Left lobe of liver (tissue), 2 donors: ENCODE results near the gene TTC34. TPM values are rescaled to one million over a fixed set of nuclear protein-coding genes. Genes with fewer than 3 reads are reported as not detected.
"Not testable (repeated sequence)": the region's sequence is repeated elsewhere in the genome, so short reads cannot be mapped to it uniquely, and the experiment has no call there.

Experiments used
- ATAC-seq: fragments of 200-7000 bp; cut with Tn5 transposase; one replicate; pipeline ENCODE4 v1.9.1; 2020; ENCODE audit warnings: mild to moderate bottlenecking, moderate library complexity
- DNase-seq: peaks from one replicate; pipeline ENCODE4 v3.0.0-alpha.2; 2020; ENCODE audit warnings: low spot score
- total RNA-seq: library from RNA; stranded (reverse); gene quantifications from one replicate; pipeline ENCODE4 v1.2.1, GENCODE V29; 2021
- donor health status: DM: no; HTN: no; CAD: no; lungs with moderate emphysema.
- donor health status: DM: no; HTN: yes; CAD: no.

The TTC34 gene
- total RNA-seq, 1 donor from 2014 or later, result 0.20 TPM

DNA sequence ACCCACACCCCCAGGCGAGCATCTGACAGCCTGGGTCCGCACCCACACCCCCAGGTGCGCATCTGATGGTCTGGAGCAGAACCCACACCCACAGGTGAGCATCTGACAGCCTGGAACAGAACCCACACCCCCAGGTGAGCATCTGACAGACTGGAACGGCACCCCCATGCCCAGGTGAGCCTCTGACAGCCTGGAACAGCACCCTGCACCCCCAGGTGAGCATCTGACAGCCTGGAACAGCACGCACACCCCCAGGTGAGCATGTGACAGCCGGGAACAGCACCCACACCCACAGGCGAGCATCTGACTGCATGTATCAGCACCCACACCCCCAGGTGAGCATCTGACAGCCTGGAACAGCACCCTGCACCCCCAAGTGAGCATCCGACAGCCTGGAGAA is 115.8 kb downstream of the TTC34 start:
- DNase-seq, ATAC-seq: not testable (repeated sequence)

DNA sequence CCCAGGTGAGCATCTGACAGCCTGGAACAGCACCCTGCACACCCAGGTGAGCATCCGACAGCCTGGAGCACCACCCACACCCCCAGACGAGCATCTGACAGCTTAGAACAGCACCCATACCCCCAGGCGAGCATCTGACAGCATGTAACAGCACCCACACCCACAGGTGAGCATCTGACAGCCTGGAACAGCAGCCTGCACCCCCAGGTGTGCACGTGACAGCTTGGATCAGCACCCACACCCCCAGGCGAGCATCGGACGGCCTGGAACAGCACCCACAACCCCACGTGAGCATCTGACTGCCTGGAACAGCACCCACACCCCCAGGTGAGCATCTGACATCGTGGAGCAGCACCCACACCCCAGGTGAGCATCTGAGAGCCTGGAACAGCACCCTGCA is 116.6 kb downstream of the TTC34 start:
- DNase-seq, ATAC-seq: not testable (repeated sequence)

- ATAC-seq, DNase-seq: not testable (repeated sequence)
Observed at GRCh38 chr1:2684000-2684399, 117.5 kb downstream of the TTC34 start.

DNA sequence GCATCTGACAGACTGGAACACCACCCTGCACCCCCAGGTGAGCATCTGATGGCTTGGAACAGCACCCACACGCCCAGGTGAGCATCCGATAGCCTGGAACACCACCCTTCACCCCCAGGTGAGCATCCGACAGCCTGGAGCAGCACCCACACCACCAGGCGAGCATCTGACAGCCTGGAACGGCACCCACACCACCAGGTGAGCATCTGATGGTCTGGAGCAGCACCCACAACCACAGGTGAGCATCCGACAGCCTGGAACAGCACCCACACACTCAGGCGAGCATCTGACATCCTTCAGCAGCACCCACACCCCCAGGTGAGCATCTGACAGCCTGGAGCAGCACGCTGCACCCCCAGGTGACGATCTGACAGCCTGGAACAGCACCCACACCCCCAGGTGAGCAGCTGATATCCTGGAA is 118.2 kb downstream of the TTC34 start:
- DNase-seq, ATAC-seq: not testable (repeated sequence)

- not testable (repeated sequence) for DNase-seq, ATAC-seq
Observed at GRCh38 chr1:2682879-2683278, 118.6 kb downstream of the TTC34 start.

GRCh38 chr1:2676726-2677125 is 124.8 kb downstream of the TTC34 start:
- not testable (repeated sequence) for DNase-seq, ATAC-seq

DNA sequence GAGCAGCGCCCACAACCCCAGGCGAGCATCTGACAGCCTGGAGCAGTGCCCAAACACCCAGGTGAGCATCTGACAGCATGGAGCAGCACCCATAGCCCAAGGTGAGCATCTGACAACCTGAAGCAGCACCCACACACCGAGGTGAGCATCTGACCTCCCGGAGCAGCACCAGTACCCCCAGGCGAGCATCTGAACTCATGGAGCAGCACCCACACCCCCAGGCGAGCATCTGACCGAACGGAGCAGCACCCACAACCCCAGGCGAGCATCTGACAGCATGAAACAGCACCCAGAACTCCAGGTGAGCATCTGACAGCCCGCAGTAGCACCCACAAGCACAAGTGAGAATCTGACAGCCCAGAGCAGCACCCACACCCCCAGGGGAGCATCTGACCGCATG is 129.8 kb downstream of the TTC34 start:
- not testable (repeated sequence) for ATAC-seq
- peak; percentile 53 for DNase-seq

DNA sequence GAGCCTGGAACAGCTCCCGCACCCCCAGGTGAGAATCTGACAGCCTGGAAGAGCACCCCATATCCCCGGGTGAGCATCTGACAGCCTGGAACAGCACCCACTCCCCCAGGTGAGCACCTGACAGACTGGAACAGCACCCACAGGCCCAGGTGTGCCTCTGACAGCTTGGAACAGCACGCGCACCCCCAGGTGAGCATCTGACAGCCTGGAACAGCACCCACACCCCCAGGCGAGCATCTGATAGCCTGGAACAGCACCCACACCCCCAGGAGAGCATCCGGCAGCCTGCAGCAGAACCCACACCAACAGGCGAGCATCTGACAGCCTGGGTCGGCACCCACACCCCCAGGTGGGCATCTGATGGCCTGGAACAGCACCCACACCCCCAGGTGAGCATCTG is 141.7 kb downstream of the TTC34 start:
- not testable (repeated sequence) for ATAC-seq
- DNase-seq, result peak; percentile 75

GRCh38 chr1:2657909-2658308 is 143.6 kb downstream of the TTC34 start:
- DNase-seq, result peak; percentile 69
- ATAC-seq, result not testable (repeated sequence)

DNA sequence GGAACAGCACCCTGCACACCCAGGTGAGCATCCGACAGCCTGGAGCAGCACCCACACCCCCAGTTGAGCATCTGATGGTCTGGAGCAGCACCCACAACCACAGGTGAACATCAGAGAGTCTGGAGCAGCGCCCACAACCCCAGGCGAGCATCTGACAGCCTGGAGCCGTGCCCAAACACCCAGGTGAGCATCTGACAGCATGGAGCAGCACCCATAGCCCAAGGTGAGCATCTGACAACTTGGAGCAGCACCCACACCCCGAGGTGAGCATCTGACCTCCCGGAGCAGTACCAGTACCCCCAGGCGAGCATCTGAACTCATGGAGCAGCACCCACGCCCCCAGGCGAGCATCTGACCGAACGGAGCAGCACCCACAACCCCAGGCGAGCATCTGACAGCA is 144.4 kb downstream of the TTC34 start:
- DNase-seq, result peak; percentile 81
- not testable (repeated sequence) for ATAC-seq

GRCh38 chr1:2655598-2656434 is 145.7 kb downstream of the TTC34 start:
- ATAC-seq, result not testable (repeated sequence)
- peak; percentile 63 for DNase-seq

DNA sequence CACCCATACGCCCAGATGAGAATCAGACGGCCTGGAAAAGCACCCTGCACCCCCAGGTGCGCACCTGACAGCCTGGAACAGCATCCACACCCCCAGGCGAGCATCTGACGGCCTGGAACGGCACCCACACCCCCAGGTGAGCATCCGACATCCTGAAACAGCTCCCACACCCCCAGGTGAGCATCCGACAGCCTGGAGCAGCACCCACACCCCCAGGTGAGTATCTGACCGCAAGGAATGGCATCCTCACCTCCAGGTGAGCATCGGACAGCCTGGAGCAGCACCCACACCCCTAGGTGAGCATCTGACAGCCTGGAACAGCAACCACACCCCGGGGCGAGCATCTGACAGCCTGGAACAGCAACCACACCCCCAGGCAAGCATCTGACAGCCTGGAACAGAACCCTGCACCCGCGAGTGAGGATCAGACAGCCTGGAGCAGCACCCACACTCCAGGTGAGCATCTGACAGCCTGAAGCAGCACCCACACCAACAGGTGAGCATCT is 147.0 kb downstream of the TTC34 start:
- DNase-seq, ATAC-seq: not testable (repeated sequence)

- peak; percentile 75 for DNase-seq
- not testable (repeated sequence) for ATAC-seq
Observed at GRCh38 chr1:2653741-2654442, 147.6 kb downstream of the TTC34 start.

- not testable (repeated sequence) for DNase-seq, ATAC-seq
Observed at GRCh38 chr1:2652926-2653571, 148.4 kb downstream of the TTC34 start.

- DNase-seq, ATAC-seq: not testable (repeated sequence)
Observed at GRCh38 chr1:2652152-2652925, 149.2 kb downstream of the TTC34 start.

- no peak for ATAC-seq
Observed at GRCh38 chr1:2650967-2651645, 150.4 kb downstream of the TTC34 start.

GRCh38 chr1:2646837-2647236 is 154.7 kb downstream of the TTC34 start:
- DNase-seq (no peak), ATAC-seq (no peak)

More at GRCh38 chr1:2650967-2651645, 150.4 kb downstream of the TTC34 start:
- no peak for DNase-seq

DNA sequence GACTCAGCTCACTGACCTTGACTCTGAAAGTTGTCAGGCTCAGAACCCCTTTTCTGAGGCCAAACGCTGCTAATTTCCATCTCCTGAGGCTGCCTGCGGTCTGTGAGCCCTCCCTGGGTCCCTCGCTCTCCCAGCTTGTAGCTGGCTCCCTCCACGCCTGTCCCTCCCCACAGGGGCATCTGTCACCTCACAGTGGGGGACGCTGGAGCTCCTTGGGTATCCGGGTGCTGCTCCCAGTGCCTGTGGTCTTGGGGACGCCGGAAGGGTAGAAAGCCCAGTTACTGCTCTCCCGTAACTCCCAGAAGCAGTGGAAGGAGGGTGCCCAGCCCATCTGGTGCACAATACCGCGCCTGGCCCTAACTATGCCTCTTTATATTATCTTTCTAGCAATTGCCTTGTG is 155.7 kb downstream of the TTC34 start:
- DNase-seq (no peak), ATAC-seq (no peak)

DNA sequence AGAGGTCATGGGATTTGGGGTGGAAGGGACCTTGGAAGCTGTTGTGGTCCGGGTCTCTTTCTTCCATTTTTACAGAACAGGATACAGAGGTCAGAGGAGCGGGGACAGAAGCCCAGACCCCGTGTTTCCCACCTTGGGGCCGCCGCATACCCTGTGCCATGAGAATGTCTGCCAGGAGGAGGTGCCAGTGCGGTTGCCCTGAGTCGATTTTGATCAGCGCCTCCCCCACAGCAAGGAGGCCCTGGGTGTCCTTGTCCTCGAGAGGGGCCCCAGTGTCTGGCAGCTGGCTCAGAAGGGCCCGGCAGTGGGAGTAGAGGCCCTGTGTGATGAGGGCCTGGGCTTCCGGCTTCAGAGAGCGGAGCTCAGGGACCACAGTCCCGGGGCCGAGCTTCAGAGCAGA is 156.3 kb downstream of the TTC34 start:
- DNase-seq, result no peak

More for the DNA sequence above, 156.3 kb downstream of the TTC34 start:
- no peak for ATAC-seq
